Activated CD4-positive, CD25-positive, alpha-beta regulatory T cell (primary cell): ENCODE measurements around the gene STAMBP.

Experiments used
- DNase-seq, 4 experiments: peaks; one replicate each; lab custom pipeline; 2025; lab: John Stamatoyannopoulos, UW

The STAMBP gene

DNA sequence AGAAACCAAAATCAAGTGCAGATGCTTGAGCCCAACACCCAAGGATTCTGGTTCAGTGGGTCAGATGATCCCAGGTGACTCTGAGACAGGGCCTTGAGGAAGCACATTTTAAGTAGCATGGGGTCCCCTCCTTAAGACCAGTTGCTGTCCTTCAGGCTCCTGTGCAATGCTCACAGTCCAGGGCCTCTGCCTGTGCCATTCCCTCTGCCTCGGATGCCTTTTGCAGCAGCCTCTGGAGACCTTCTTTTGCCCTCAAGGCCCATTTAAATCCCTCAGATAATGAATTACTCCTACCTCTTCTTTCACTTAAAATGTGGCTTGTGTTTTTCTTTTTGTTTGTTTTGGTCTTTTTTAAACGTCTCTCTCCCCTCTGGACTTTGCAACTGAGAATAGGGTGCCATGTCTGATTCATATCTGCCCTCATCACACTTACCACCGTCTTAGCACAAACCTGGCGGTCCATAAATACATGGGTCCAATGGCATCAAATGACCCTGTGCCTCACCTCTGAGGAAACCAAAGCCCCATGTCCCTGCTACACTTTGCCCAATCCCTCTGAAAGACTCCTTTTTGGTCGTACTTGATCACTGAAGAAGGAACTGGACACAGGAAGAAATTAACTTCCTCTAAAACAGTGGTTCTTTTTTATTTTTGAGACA, 78.2 kb downstream of the STAMBP start:
- DNase-seq, result no peak

- peak in 3 of 4 experiments; percentile 16 to 26 (median 16) for DNase-seq
Measured at GRCh38 chr2:73907840-73908452, 79.2 kb downstream of the STAMBP start.

- DNase-seq, result no peak
Measured at GRCh38 chr2:73908689-73909652, 80.2 kb downstream of the STAMBP start.

DNA sequence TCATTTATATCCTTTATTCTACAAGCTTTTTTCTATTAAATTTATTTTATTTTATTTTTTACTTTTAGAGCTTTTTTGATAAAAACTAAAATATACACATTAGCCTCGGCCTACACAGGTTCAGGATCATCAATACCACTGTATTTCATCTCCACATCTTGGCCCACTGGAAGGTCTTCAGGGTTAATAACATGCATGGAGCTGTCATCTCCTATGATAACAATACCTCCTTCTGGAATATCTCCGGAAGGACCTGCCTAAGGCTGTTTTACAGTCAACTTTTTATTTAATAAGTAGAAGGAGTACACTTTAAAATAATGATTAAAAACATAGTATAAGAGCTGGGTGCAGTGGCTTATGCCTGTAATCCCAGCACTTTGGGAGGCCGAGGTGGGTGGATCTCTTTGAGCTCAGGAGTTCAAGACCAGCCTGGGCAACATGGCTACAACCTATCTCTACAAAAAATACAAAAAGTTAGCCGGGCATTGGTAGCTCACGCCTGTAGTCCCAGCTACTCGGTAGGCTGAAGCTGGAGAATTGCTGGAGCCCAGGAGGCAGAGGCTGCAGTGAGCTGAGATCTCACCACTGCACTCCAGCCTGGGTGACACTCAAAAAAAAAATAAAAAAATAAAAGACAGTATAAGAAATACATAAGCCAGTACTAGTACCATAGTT, 82.2 kb downstream of the STAMBP start:
- DNase-seq, result no peak

GRCh38 chr2:73911548-73912208, 82.9 kb downstream of the STAMBP start:
- DNase-seq, result no peak

DNA sequence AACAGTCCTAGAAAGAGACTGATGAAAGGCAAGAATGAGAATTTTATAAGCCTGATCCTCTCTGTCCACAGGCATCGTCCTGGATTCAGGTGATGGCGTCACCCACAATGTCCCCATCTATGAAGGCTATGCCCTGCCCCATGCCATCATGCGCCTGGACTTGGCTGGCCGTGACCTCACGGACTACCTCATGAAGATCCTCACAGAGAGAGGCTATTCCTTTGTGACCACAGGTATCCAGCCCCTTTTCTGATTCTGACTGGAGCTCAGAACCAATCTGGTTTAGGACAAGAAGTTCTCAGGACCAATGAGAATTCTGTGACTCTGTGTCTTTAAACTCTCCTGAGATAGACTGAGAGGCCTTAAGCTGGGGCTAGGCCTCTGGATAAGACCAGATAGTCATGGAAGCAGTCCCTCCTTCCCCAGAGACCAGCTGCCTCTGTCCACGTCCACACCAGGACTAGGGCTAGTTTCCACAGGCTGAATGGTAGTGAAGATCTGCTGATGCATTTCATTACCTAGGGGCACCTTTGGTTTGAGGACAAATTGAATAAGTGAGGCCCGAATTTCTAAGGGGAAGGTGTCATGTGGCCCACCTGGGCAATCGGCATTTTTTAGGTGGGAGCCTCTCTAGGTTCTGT, 84.8 kb downstream of the STAMBP start:
- no peak for DNase-seq

DNA sequence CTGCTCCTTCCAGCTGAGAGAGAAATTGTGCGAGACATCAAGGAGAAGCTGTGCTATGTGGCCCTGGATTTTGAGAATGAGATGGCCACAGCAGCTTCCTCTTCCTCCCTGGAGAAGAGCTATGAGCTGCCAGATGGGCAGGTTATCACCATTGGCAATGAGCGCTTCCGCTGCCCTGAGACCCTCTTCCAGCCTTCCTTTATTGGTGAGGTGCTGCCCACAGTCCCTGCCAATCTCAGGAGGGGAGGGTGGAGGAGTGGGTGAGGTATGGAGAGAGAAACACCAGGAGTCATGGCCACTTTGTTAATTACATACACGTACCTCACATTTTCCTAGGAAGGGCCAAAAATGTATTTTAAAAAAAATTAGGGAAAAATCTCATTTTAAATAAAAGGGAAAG, 85.9 kb downstream of the STAMBP start:
- no peak for DNase-seq

DNA sequence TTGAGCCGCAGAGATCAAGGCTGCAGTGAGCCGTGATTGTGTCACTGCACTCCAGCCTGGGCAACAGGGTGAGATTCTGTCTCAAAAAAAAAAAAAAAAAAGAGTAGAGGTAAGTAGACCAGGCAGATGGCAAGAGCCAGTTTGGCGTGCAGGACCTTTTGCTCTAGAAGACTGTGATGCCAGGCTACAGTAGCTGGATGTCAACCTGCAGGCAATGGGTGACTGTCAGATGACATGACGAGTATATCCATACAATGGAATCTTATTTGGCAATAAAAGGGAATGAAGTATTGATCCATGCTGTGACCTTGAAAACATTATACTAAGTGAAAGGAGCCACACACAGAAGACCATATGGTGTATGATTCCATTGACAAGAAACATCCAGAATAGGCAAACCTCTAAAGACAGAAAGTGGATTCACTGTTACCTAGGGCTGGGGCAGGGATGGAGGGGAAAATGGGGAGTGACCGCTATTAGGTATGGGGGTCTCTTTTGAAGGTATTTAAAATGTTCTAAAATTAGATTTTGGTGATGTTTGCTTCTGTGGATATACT, 86.8 kb downstream of the STAMBP start:
- no peak for DNase-seq

- no peak for DNase-seq
Measured at GRCh38 chr2:73916666-73917065, 87.9 kb downstream of the STAMBP start.

- no peak for DNase-seq
Measured at GRCh38 chr2:73917296-73917695, 88.5 kb downstream of the STAMBP start.

DNA sequence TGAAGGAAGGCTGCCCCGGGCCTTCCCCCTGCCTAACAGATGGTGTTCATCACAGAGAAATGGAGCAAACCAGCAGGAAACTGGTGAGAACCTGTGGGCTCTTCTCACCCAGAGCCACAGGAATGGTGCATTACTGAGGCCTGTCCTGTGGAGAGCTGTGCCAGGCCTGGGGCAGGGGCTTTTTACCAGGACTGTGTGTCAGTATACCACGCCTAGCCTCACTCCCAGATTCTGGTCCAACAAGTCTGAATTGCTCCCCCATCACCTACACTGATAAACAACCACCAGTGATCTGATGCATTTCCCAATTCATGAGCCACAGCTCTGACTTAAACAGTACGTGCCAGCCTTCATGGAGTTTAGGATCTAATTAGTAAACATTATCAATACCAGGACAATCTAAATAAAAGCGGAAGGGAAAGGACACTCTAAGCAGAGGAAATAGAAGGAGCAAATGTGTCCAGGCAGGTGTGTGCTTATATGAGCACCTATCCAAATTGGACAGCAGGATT, 89.0 kb downstream of the STAMBP start:
- DNase-seq, result no peak

GRCh38 chr2:73918856-73919255, 90.1 kb downstream of the STAMBP start:
- DNase-seq, result no peak

DNA sequence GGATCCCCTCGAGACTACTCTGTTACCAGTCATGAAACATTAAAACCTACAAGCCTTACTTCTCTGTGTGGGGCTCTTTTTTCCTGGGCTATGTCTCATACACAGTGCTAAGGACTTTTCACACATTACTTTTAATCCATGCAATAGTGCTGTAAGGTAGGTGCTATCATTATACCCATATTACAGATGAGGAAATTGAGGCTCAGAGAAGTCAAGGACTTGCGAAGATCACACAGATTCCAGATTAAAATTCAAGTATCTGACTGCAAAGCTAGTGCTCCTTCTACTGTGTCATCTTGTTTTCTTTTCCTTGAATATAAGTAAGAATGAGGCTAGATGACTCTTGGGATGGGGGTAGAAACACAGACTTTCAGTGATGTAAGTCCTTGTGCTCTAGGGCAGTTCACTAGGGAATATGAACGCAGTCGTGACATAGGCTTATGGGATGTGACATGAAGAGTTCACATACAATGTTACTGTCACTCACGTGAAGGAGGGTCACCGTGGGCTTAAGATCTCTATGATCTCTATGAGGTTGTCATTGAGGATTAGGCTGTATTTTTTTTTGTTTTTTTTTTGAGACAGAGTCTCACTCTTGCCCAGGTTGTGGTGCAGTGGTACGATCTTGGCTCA, 91.0 kb downstream of the STAMBP start:
- DNase-seq, result no peak

GRCh38 chr2:73920577-73921545, 92.1 kb downstream of the STAMBP start:
- DNase-seq, result no peak

- no peak for DNase-seq
Measured at GRCh38 chr2:73921581-73921980, 92.8 kb downstream of the STAMBP start.

DNA sequence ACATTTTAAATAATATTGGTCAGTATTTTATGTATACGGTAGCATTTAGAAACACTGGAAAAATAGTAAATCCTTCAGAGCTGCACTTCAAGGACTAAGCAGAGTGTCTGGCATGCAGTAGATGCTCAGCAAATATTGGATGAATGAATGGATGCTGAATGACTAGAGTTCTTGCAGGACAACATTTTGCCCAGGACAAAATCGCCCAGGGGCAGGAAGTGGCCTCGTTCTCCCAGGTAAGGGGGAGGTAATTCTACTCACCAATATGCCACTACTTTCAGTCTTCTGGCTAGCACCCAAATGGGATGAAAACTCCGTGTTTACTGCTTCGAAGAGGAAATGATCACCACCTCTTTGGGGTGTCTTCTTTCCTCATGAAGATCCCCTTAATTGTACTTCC, 93.9 kb downstream of the STAMBP start:
- DNase-seq, result no peak
